Measurements from ENCODE around the gene PLXDC2.
"Not testable (repeated sequence)": the region's sequence is repeated elsewhere in the genome, so short reads cannot be mapped to it uniquely, and the experiment has no call there.

Gene PLXDC2

DNA sequence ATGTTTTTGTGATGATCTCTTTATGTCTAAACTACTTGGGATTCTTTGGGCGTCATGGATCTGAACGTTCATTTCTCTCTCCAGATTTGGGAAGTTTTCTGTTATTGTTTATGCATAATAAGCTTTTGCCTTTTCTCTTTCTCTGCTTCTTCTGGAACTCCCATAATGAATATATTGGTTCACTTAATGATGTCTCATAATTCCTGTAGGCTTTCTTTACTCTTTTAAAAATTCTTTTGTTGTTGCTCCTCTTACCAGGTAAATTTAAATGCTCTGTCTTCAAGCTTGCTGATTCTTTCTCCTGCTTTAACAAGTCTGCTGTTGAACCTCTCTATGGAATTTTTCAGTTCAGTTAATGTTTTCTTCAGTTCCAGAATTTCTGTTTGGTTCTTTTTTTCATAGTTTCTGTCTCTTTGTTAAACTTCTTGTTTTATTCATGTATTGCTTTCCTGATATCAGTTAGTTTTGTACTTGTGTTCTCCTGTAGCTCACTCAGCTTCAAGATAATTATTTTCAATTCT lies 317.5 kb downstream of the PLXDC2 start:
- no peak for DNase-seq

DNA sequence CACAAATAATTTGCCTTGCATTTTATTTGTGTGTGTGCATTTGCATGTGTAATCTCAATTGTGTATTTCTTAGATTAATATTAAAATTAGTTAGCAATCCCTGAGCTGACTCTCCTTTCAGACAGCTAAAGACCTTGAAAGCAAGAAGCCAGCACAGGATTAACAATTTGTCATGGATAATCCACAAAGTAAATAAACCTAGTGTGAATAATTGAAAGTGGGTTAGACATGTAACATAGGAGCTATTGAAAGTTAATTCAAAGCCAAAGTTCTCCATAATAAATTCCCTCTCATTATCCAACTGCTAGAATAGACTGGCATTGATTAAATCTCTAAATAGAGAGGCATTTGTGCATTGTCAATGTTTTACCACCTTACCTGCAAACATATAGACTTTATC lies 326.1 kb downstream of the PLXDC2 start:
- DNase-seq, result no peak

DNA sequence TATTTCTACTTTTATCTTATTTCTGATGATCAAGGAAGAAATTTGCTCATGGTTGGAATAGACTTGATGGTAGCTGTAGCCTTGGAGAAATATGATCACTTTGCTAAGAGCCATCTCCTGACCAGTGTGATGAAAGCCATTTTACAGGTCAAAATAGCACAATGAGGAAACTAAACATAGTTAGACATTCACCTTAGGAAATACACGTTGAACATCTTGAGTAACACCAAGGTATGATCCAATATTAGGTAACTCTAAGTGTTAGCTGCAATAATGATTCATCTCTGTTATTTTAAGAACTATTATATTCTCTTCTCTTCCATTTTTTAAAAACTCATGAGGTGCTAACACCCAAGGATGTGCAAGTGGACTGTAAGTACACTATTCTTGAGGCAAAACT lies 328.0 kb downstream of the PLXDC2 start:
- DNase-seq, result no peak

DNA sequence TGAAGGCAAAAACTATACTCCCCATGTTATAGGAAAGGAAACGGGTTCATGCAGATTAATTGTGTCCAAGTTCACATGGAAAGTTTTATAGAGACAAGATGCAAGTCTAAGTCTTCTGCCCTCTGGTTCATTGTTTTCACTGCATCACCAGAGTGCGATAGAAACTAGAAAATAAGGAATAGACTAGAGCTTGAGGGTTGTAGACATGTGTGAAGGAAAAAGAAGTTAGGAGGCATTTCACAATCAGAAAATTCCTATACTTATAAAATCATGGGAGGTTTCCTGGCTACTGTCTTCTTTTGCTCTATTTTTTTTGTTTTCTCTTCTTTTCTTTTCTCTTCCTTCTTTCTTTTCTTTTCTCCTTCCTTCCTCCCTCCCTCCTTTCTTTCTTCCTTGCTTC lies 329.8 kb downstream of the PLXDC2 start:
- DNase-seq, result no peak

DNA sequence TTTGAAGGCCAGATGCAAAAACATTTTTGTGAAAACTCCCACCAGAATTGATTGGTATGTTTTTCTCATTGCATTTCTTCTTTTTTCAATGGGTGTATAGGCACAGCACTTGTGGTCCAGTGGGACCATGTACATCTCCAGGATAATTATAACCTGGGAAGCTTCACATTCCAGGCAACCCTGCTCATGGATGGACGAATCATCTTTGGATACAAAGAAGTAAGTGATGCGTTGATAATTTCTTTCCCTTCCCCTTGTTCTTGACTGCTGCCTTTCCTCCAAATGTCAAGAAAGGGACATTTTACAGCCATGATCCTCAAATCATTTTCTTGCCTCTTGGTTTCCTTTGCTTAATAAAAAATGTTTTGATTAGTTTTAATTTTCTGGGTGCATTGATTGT lies 331.5 kb downstream of the PLXDC2 start:
- DNase-seq, result no peak

DNA sequence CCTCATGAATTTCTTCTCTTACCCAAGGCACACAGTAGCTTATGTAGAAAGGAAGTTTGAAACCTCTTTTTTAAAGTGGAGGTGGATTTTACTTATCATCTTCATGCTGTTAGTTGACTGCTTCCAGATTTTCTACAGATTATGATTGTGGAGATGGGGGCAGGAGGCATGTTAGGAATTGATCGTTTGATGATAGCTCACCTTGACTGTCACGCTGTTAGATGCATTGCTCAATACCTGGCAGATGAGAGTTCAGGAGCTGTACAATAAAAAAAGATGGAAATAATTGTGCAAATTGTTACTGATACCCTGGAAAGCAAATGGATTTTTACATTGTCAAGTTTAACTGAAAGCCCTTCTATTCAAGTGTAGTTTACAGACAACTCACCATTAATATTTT lies 340.3 kb downstream of the PLXDC2 start:
- no peak for DNase-seq

DNA sequence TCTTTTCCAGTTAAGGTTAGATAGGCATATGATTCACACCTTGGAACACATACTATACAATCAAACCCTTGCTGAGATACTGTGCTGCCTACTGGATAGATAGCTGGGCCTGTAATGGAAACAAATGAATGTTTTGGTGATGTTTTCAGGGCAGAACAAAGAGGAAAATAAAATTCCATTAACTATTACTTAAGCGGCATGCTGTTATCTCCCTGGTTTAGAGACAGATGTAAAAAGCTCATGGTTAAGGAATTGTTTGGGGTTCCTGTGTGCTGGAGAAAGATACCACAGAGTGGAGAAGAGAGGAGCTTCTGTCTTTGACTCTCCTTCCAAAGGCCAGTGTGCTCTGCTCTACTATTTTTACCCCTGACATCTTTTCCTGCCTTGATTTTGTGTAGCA lies 341.1 kb downstream of the PLXDC2 start:
- no peak for DNase-seq

DNA sequence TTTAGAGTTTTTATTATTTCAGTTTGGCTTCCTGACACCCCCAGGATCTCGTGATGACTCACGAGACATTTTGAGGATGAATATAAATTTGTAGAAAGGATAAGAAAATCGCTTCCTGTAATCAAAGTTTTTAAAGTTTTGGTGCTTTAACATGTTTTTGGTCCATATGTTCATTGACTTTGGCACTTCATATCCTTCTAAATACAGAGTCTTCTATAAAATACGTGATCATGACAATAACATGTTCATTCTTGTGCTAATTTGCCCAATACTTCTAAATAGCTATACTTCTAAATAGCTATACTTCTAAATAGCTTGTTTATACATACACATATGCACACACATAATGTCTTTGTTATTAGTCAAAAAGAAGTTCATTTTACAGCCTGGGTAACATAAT lies 341.9 kb downstream of the PLXDC2 start:
- no peak for DNase-seq

DNA sequence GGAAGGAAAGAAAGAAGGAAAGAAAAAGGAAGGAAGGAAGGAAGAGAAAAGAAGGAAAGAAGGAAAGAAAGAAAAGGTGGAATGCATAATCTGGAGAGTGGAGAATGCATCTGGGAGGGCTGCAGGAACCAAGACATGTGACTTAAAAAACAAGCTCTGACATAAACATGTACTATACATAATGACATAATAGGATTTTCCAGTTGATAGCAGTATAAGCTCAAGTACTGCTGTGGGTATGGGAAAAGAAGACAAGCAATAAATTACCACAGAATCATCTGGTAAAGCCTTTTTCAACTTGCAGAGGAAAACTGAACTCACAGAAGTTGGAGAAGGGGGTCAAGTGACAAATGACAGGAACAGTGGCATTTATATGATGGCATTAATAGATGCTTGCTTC lies 345.9 kb downstream of the PLXDC2 start:
- DNase-seq, result no peak

DNA sequence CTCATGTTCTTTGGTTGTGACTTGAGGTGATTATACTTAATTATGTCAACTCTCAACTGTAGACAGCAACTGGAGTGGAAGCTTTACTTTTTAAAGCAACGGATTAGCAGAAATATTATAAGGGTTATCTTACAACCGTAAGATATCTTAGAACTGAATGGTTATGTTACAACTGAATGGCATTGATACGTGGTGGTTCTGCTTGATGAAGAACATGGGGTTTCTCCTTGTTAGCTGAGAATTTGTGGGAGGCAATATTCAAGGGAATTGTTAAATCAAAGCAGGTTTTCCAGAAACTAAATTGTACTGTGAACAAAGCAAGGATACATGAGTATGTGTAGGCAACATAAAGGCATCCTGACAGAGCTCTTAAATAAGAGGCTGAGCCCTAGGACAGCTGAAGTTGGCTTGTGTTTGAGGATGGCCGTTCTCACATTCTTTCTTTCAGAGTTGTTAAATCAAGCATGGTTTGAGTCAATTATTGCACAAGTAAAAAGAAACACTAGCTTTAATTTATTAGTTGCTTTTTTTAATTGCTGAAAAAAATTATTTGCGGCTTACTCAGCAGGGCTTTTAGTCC lies 350.0 kb downstream of the PLXDC2 start:
- no peak for DNase-seq

DNA sequence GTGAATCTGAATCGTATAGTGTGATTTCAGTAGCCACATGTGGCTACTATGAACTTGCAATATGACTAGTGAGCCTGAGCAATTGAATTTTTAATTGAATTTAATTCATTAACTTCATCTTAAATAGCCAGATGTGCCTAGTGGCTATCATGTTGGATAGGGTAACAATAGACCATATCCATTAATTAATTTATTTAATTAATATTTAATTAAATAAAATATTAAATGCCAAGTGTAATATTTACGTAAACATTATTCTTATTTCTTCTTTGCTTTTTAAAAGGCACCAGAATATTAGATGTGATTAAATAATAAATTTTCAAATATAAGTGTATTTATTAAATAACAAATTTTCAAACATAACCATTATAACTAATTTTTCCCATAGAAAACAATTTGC lies 354.4 kb downstream of the PLXDC2 start:
- DNase-seq, result no peak

DNA sequence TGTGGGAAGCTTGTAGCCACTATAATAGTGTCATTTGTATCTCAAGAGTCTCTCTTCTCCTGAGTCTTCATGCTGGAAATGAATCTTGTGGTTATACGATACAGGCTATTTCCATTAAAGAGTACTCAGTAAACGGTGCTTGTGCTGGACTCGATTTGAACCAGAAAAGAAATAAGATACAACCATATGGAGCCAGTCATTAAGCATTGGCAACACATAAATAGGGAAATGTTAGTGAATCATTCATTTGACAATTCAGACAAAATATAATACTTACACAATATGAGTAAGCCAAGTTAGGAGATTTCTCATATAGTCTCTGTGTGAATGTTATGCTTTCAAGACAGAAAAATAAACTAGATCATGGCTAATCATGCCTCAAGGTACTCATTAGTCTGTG lies 356.8 kb downstream of the PLXDC2 start:
- DNase-seq, result no peak

DNA sequence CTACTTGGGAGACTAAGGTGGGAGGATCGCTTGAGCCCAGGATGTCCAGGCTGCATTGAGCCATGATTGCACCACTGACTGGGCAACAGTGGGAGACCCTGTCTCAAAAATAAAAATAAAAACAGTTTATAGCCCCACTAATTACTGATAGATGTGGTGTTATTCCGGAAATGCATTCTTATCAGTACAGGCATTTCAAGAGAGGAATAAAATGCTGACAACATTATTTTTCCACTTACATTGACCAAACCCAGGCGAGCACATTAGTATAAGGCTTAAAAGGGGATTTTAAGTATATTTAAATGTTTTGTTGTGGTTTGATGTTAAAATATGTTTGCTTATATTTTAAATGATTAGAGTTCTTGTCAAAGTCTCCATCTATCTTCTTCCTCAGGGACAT lies 359.5 kb downstream of the PLXDC2 start:
- no peak for DNase-seq

DNA sequence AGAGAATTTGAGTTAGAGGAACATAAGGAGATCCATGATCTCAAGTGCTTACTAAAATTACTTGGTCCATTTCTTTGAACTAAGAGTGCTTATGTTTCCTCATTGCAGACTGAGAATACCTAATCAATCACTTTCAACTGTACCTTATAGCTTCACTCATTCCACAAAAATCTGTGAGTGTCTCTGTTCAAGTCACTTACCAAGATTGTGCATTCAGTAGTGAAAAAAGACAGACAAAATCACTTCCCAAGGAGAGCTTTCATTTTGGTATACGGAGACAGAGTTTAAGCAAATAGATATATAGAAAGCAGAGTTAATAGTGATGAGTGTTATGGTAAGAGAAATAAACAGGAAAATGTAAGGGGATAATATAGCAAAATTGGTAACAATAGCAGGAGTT lies 364.5 kb downstream of the PLXDC2 start:
- no peak for DNase-seq

DNA sequence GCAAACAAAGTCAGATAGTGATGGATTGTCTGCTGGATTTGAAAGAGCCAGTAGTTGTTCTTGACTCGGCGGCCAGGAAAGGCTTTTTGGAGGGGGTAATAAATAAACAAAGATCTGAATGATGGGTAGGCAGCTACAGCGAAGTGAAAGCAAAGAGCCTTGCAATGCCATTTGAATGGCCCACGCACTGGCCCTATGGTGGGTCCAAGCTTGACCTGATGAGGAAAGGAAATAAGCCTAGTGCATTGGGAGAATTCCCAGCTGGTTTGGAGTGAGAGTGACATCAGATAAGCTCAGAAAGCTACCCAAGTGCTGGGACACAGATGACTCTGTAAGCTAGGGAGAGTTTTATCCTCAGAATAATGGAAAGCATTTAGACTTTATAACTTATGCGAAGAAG lies 365.2 kb downstream of the PLXDC2 start:
- DNase-seq, result no peak

DNA sequence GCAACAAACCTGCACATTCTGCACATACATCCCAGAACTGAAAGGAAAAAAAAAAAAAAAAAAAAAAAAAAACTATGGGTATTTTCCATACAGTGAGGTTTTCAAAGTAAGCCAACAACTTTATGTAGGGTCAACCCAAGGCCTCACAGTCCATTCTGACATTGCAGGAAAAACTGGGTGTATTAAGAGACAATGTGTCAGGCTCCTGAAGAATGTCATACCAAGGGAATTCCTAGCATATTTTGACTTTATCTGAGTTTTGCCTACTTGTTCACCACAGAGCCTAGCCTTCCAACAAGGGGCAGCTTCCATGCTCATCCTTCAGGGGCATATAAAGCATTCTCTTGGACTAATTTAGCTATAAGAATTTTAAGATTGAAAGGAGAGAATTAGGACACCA lies 368.9 kb downstream of the PLXDC2 start:
- DNase-seq, result no peak

DNA sequence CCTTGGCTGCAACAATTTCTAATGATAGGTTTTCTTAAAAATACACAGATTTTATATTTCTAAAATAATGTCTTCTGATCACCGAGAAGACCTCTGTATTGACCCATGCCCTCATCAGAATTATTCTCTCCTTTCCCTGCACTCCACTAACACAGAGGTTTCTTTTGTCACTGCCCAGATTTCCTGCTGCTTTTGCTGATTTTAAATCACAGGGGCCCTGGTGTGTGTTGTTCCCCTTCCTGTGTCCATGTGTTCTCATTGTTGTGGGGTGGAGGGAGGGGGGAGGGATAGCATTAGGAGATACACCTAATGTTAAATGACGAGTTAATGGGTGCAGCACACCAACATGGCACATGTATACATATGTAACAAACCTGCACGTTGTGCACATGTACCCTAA lies 375.2 kb downstream of the PLXDC2 start:
- not testable (repeated sequence) for DNase-seq

DNA sequence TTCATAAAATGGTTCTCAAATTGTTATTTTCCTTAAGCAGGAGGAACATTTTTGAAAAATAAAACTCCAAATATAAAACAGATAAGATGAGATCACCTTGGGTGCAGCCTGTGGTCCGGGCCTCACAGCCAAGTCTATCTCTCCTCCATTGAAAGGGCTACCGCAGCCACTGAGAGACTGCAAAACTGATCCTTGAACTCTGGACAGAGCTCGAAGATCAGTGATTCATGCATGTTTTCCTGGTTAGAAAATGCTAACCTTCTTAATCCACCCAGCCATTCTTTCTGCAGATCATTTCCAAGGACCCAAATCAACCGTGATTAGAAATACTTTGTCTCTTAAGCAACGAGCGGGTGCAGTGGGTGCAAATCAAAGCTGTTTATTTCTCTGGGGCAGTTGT lies 378.8 kb downstream of the PLXDC2 start:
- no peak for DNase-seq

DNA sequence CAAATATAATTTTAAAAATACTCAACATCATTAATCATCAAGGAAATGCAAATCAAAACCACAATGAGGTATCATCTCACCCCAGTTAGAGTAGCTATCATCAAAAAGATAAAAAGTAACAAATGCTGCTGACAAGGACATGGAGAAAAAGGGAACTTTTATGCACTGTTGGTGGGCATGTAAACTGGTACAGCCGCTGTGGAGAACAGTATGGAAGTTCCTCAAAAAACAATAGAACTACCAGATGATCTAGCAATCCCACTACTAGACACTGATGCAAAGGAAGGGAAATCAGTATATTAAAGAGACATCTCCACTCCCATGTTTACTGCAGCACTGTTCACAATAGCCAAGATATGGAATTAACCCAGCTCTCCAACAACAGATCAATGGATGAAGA lies 384.5 kb downstream of the PLXDC2 start:
- DNase-seq, result no peak

DNA sequence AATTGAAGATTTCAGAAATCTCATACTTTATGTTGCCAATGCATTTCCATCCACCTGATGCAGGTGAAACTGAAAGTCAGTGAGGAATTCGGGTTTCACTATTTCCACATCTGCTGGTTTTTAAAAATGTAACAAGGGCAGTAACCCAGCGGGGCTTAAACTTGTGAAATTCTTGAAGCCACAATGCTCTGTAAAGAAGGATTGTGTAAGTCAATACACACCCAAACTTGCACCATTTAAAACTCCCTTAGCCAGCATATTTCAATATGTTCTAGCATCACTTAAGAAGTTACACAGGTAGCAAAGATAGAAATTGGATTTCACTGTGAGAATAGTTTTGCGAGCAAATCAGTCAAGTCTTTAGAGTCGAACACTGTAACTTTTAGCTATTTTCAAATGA lies 386.1 kb downstream of the PLXDC2 start:
- DNase-seq, result no peak

DNA sequence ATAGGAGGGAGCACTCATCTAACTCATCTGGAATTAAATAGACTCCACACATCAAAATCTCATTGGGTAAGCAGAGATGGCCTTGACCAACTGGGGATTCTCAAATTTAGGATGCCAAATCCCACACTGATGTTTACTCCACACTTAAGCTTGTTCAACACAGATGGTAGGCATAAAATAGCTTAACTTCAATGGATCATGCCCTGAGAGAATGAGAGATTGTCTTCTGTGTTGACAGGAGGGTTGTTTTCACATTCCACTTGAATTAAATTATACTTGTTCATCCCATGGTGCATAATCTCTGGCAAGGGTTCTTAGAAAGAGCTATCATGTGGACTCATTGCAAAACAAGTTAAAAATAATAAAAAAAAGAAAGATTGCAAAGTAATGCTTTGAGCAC lies 391.4 kb downstream of the PLXDC2 start:
- DNase-seq, result no peak

DNA sequence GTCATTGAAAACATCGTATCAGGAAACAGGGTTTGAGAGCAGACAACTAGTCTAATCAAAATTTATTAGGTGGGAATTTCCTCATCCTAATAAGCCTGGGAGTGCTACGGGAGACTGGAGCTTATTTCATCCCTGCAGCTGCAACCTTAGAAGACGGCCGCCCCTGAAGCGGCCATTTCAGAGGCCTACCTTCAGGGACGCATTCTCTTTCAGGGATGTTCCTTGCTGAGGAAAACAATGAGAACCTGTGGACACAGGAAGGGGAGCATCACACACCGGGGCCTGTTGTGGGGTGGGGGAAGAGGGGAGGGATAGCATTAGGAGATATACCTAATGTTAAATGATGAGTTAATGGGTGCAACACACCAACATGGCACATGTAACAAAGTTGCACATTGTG lies 392.9 kb downstream of the PLXDC2 start:
- DNase-seq, result not testable (repeated sequence)

DNA sequence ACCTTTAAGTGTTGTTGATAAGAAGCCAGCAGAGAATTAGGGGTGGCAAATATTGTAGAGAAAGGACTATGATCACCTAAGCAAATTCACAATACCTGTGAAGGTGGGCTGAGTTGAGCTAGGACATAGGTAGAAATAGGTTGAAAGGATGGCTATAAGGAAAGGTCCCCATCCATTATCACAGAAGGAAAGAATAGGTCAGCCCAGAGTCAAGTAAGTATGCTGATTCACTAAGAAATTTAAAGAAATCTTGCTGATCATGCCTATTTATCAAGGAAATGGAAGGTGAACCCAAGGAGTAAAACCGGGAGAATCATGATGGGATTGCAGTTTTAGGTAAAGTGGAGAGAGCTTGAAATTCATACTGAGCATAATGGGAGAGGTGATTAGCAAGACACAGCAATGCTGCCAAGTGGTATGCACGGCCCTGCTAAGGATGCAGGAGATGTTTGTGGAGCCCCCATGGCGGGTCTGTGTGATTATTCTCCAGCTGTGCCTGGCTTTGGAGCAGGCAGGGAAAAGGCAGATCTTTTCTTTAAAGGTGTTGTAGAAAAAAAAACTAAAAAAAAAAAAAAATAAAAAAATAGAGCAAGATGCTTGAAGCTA lies 399.4 kb downstream of the PLXDC2 start:
- no peak for DNase-seq

DNA sequence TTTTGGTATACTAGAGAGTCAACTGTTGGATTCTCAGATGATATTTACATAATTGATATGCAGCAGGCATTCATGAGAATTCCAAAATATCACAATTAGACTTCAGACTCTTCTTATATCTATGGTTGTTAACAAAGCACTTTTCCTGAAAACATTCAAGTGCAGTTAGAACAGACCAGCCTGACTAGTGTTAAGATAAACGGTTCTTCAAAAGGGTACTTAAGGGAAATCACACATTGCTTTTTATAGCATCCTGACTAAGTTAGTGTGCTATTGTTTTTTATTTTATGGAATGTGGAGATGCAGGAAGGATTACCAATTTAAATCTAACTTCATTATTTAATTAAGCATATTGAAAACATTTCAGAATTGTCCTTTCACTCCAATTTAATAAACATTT lies 405.1 kb downstream of the PLXDC2 start:
- no peak for DNase-seq

DNA sequence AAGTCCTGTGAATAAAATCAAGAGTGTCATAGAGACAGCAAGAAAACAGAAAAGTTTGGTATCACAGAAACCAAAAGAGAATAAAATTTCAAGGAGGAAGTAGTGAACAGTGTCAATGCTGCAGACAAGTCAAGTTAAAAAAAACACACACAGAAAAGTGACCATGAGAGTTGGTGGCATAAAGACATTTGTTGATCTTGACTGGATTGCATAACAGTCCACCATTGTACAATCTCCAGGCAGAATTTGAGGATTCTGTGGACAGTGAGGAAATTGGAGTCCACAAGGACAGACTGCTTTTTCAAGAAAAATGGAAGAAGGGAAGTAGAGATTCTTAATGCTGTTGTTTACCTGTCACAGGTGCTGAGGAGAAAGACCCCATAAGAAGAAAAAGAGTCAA lies 412.5 kb downstream of the PLXDC2 start:
- no peak for DNase-seq

Data from GF-D8 (cell line).